ENCODE data around the gene MUSTN1.

The MUSTN1 gene

DNA sequence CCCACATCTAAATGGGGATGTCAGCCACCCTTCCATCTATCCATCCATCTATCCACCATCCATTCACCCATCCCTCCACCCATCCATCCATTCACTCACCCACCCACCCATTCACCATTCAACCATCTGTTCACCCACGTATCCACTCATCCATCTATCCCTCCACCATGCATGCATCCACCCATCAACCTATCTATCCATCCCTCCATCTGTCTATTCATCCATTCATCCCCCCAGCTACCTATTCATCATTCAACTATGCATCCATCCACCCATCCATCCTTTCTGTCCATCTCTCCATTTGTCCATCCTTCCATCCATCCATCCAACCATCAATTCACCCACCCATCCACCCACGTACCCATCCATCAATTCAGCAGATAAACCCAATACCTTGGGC lies 25.7 kb downstream of the MUSTN1 start:
- DNase-seq (ENCODE audit: low read depth in 3 of 3, low spot score in 1 of 3): no peak

- no peak for DNase-seq (ENCODE audit: low read depth in 3 of 3, low spot score in 1 of 3)
These were observed 29.4 kb downstream of the MUSTN1 start for GRCh38 chr3:52805270-52806039.

- no peak for DNase-seq (ENCODE audit: low read depth in 3 of 3, low spot score in 1 of 3)
These were observed 33.0 kb downstream of the MUSTN1 start for GRCh38 chr3:52801839-52802238.

- no peak for DNase-seq (ENCODE audit: low read depth in 3 of 3, low spot score in 1 of 3)
These were observed 34.7 kb downstream of the MUSTN1 start for GRCh38 chr3:52800079-52800478.

DNA sequence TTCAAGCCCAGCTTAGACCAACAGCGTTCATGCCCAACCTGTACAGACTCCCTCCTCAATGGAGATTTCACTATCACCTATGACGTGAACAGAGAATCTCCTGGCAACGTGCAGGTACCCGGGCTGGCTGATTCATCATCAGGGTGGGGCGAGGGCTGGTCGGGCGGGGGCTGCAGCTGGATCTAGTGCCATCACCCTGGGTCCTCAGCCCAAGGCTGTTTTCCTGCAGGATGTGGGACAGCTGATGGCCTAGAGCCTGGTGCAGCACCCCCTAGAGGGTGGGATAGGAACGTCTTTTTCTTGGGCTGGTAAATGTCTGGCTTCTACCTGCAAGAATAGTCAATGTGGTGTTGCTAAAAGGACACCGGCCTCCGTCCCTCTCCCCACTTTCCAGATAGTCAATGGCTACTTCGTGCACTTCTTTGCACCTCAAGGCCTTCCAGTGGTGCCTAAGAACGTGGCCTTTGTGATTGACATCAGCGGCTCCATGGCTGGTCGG lies 35.8 kb downstream of the MUSTN1 start:
- no peak for DNase-seq (ENCODE audit: low read depth in 3 of 3, low spot score in 1 of 3)

GRCh38 chr3:52798376-52798977 lies 36.3 kb downstream of the MUSTN1 start:
- no peak for DNase-seq (ENCODE audit: low read depth in 3 of 3, low spot score in 1 of 3)

DNA sequence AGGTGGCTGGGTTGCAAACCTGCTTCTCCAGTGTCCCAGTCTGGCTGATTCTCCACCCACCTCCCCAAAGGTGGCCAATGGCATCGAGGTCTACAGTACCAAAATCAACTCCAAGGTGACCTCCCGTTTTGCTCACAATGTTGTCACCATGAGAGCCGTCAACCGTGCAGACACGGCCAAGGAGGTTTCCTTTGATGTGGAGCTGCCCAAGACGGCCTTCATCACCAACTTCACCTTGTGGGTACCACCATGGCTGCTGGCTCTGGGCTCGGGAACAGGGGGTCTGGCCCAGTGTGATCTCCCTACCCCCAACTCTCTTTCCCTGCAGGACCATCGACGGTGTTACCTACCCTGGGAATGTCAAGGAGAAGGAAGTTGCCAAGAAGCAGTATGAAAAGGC lies 38.4 kb downstream of the MUSTN1 start:
- no peak for DNase-seq (ENCODE audit: low read depth in 3 of 3, low spot score in 1 of 3)

DNA sequence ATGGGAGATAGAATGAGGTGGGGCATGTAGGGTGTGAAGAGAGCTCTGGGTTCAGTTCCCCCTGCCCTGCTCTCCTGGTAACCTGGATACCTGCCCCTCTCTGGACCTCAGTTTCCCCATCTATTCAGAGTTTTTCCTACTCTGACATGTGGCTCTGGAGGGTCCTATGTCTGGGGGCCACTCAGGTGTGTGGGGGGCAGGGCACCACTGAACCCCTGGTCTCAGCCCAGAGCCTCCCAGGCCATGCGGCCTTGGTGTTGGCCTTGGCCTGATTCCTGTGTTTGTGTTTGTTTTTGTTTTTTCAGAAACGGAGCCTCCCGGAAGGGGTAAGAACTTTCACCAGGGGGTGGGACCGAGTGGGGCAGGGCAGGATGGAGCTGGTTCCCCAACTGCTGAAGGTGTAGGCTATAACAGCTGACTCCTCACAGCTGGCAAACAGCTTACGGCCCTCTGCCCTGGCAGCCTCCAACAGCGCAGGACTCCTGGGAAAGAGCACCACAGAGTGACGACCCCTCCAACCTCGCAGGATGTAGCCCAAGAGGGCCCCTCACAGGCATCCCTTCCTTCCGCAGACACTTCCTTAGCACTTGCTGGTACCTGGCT lies 39.4 kb downstream of the MUSTN1 start:
- DNase-seq (ENCODE audit: low read depth in 3 of 3, low spot score in 1 of 3): no peak

- no peak for DNase-seq (ENCODE audit: low read depth in 3 of 3, low spot score in 1 of 3)
These were observed 40.2 kb downstream of the MUSTN1 start, which contains the start of gene ITIH3 for GRCh38 chr3:52794612-52795099. ITIH3 (plus strand) TSS chr3:52794796; CDS start chr3:52794804, 8 bp downstream.

GRCh38 chr3:52793702-52794611 lies 40.9 kb downstream of the MUSTN1 start:
- DNase-seq (ENCODE audit: low read depth in 3 of 3, low spot score in 1 of 3): no peak

- DNase-seq (ENCODE audit: low read depth in 3 of 3, low spot score in 1 of 3): no peak
These were observed 41.7 kb downstream of the MUSTN1 start for GRCh38 chr3:52792961-52793695.

DNA sequence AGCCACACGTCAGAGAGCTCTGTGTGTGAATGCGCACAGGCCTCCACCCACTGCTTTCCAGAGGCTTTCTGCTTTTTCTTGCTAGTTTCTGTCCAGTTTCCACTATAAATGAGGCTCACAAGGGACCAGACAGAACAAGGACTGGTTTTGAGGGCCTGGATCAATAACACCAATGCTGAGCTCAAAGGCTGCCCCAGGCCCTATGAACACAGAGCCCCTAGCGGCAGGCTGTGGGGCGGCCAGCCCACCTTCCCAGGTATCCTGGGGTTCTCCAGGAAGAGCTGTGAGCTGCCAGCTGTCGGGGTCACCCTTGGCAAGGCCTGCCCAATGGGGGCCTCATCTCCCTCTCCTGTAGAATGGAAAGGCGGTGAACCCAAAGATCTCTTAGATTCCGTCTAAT lies 42.4 kb downstream of the MUSTN1 start:
- DNase-seq (ENCODE audit: low read depth in 3 of 3, low spot score in 1 of 3): no peak

DNA sequence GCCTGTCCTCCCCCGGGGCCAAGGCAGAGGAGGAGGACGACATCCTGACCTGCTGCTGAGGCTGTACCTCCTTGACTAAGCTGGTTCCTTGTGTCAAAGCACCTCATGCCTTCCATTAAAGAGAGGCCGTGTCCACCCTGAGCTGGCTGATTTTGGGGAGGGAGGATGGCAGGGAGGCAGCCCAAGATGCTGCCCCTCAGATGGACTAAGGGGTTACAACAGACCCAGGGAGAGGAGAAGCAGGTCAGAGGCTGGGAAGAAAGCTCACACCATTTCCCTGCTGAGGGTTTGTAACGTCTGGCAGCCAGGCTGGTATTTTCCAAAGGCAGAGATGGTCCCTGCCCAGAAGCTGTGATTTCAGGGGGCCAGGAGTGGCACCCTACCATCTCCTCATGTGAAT lies 42.9 kb downstream of the MUSTN1 start:
- no peak for DNase-seq (ENCODE audit: low read depth in 3 of 3, low spot score in 1 of 3)

DNA sequence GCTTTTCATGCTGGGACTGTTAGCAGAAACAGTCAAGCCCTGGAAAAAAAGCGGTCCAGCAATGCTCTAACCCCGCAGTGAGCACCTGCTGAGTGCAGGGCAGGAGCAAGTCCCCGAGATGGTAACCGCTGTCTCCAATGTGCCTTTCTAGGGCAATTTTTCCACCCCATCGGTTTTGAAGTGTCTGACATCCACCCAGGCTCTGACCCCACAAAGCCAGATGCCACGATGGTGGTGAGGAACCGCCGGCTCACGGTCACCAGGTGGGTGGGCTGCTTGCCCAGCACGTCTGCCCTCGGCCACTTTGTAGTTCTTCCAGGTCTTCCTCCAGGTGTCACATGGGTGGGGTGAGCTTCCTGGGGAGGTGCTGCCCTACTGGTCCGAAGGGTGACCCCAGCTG lies 43.5 kb downstream of the MUSTN1 start:
- no peak for DNase-seq (ENCODE audit: low read depth in 3 of 3, low spot score in 1 of 3)

- no peak for DNase-seq (ENCODE audit: low read depth in 3 of 3, low spot score in 1 of 3)
These were observed 44.1 kb downstream of the MUSTN1 start for GRCh38 chr3:52790741-52791140.

DNA sequence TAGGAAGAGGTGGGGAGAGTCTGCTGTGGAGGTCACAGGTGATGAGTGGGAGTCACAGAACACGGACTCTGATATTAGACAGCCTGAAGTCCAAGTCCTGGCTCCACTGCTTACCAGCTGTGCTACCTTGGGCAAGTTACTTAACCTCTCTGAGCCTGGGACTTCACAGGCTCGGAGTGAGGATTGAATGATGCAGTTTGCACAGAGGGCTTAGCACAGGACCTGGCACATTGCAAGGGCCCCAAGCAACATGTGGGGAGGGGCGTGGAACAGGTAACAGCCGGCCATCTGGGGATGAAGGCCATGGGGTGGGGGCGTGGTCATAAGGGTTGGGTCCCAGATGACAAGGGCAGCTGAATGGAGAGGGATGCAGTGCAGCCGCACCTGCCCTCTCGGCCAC lies 44.5 kb downstream of the MUSTN1 start:
- DNase-seq (ENCODE audit: low read depth in 3 of 3, low spot score in 1 of 3): no peak

- DNase-seq (ENCODE audit: low read depth in 3 of 3, low spot score in 1 of 3): no peak
These were observed 45.1 kb downstream of the MUSTN1 start for GRCh38 chr3:52789746-52790040.

DNA sequence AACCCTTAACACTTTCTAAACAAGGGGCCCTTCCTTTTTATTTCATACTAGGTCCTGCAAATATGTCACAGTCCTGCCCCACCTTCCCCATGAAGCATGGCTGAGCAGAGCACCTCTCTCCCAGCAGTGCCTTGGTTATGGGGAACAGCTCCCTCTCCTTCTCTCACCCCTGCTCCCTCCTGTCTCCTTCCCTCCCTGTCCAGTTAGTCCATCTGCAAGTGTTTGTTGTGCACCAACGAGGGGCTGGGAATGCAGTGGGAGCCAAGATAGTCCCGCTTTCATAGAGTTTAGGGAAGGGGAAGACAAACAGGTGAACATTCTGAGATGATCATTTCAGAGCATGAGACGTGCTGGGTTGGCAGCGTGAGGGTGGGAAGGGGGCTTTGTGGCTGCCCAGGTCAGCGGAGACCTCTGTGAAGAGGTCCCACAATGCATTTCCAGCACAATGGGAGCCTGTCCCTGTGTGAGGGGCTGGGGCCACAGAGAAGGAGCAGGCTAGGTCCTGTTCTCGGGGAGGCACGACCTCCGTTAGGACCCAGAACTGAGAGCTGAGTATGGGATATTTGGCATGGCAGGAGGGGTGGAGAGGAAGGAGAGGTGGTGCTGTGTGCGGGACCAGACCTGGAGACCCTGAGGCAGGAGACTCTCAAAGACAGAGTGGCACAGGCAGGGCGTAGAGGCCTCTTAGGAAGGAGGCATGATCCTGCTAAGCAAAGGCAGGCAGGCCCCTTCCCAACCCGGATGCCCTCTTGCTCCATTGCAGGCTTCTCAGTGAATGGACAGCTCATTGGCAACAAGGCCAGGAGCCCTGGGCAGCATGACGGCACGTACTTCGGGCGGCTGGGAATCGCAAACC lies 45.7 kb downstream of the MUSTN1 start:
- no peak for DNase-seq (ENCODE audit: low read depth in 3 of 3, low spot score in 1 of 3)
